ENCODE data around the gene AKAP13.
A peak's percentile ranks its signal among the peaks of the same experiment; 100 is the strongest.
"Not testable (repeated sequence)": the region's sequence is repeated elsewhere in the genome, so short reads cannot be mapped to it uniquely, and the experiment has no call there.

The AKAP13 gene

DNA sequence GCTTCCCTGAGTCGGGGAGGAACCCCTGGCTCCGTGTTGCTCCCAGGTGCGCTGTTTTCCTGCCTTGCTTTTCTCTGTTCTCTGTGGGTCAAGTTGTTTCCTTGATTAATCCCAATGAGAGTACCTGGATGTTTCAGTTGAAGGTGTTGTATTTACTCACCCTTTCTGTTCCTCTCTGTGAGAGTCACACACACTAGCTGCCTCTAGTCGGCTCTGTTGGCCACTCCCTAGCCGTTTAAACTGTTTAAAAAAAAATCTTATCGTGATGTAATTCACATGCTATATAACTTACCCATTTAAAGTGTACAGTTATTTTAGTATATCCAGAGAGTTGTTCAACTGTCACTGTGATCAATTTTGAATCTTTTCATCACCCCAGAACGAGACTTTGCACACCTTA is 74.0 kb downstream of the AKAP13 start:
- no peak for DNase-seq

DNA sequence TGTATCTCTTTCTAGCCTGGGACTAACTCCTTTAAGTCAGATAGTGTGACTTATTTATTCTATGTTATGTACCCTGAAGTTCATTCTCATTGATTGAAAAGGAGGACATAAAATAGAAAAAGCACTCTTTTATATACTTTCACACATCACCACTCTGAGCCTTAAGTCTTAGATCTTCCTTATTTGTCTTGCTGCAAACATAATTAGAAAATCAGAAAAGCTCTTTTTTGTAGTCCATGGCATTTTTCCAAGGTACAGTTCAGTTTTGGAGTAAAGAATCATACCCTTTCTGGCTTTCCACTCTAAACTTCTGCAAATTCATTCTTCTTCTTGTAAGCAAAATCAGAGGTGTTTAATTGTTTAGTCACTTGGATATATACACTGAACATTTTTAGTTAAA is 75.5 kb downstream of the AKAP13 start:
- DNase-seq, result no peak

DNA sequence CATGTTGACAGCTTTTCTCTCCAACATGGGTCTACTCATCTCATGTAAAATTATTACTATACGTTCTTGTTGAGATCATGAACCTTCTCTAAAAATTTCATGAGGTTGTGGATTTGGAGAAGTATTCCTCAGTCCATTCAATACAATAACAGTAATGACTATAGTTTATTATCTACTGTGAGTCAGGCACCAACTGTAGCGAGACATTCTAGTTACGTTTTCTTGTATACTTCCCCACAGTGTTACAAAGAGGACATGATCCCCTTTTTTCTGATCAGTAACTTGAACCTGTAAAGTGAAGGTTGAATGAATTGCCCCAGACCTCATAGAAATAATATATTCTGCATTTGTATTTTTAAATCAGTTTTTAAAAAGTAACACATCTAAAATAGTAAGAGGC is 76.4 kb downstream of the AKAP13 start:
- DNase-seq, result no peak

DNA sequence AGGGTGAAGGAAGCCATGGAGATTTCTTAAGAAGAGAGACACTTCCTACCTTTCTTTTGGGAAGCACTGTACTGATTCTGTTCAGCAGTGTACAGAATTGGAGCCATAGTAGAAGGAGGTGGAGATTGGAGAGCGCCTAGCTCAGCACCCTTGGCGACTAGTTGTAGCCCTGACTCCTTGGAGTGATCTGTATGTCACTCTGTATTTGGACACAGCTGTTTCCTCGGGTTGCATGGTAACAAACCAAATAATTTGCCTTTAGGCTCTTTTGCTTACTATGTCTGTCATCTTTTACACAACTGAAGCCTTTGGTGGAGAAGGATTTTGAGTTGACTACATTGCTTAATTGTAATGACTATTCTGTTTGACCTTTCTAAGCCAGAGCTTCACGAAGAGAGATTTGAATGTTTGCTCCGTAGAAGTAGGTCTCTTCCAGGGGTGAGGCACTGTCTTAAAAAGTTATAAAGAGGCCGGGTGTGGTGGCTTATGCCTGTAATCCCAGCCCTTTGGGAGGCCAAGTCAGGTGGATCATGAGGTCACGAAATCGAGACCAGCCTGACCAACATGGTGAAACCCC is 77.1 kb downstream of the AKAP13 start:
- no peak for DNase-seq

DNA sequence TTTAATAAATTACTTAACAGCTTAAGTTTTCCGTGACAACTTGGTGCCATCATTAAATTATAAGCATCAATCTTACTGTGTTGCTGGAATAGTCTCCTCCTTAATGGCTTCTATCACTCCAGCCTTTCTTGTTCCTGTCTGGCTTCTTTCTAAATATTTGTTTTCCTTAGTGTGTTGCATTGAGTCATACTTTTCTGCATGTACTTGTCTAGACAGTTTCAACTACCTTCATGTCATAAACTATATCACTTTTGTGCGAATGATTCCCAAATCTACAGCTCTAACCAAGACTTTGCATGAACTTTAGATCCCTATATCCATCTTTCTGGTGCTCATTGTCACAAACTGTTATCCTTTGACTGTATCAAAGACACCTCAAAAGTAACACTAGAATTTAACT is 78.4 kb downstream of the AKAP13 start:
- DNase-seq, result no peak

DNA sequence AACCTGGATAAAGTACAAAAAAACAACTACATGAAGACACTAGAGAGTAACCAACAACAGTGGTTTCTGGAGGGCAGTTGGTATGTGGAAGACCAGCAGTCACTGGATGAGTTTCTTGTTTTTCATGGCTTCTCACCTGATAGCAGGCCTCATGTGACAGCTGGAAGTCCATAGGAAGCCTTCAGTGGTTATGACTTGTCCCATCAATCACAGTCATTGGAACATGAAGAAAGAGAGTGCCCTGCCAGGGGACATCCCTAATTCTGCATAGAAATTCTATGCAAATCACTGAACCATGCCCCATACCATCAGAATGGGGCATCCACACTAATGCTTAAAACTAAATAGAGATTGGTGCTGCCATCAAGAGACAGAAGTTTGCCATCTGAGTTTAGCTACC is 81.6 kb downstream of the AKAP13 start:
- no peak for DNase-seq

DNA sequence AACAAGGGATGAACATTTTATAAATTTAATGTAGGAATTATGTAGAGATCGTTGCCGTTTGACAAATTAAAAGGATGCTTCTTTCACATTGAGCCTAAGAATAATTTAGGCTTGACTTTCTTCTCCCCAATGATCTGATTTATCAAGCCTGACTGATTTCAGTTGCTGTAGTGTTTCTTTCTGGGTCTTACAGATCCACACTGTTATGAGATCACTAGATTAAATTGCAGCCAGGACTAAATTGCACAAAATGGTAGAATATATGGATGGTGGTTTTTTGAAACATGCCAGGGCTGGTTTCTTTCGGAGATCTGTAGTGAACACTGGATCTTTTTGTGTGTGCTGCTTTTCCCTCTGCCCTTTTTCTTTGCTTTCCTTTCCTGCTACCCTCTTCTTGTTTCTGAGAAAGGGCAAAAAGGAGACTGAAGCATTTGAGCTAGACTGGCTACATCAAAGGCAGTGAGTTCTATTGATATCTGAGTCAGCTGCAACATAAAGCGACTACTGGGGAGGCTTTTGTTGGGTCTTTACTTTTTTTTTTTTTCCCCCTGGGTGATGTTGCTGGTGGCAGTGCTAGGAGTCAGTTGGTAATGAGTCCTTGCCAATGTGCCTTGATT is 83.0 kb downstream of the AKAP13 start:
- DNase-seq, result no peak

DNA sequence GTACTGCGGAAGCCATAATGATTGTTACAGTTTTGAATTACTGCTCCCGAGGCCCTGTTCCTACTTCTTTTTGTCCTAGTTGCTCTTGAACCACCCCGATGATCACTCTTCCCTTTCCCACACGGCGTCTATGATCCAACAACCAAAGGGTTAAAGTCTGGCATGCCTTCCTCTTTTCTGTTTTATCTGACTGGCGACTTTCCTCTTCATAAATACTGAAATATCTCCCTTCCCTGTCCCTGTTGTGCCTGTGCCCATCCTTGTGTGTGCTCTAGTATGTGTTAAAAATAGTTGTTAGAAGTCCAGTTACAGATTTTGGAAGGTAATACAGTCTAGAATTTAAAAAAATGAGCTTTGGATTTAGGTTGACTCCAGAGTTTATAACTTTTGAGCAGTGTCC is 83.6 kb downstream of the AKAP13 start:
- no peak for DNase-seq

DNA sequence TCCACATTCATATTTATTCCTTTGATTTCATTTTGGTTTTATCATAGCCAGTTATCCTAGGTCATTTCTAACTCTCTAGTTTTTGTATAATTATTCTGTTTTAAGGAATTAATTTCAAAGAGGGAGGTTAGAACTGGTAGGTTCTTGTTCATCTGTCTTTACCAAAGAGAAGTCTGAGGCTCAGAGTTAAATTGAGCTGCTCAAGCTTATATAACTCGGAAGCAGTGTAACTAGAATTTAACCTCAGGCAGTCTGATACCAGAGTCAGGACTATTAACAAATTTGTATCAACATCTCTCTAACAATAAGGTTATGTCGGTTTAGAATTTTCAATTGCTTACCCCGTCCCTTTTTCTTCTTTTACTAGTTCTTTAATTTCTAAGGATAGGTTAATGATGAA is 84.1 kb downstream of the AKAP13 start:
- no peak for DNase-seq

DNA sequence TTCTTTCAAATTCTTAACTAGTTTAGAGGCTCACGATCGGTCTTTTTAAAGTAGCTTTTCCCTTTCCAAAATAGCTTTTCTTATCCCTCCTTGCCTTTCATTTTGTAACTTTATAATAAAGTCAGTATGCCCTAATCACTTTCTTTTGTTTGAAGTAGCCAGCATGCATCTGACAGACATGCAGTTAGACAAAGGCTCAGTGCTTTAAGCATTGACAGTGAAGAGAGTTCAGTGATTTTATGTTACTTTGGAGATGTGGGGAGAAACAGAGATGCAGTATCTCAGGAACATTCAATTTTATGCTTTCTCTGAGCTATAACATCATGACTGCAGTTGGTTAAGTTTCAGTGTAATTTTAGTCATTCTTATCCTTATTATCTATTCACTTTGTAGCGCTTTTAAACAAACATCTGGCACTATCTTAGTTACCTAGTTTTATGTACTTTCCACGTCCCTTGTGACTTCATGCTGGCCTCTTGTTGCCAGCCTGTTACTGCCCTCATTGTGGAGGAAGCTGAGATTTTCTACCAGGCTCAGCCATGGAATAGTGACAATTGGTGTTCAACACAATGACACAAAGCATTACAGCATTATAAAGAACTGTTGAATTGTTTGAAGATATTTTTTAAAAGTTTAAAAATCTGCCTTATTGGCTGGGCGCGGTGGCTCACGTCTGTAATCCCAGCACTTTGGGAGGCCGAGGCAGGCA is 90.3 kb downstream of the AKAP13 start:
- DNase-seq, result no peak

DNA sequence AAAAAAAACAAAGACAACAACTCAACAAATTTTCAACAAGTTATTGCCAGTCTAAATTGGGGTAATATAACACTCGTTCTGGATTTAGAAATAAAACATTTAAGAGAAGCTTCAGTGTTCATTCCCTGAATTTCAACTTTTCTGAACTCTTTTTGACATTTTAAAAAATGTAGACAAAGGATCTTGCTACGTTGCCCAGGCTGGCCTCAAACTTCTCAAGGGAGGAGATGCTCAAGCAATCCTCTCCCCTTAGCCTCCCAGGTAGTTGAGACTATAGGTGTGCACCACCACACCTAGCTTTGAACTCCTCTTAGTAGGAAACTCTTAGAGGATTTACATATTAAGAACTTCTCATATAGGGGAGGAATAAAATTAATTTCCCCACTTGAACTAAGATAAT is 91.9 kb downstream of the AKAP13 start:
- DNase-seq, result no peak

DNA sequence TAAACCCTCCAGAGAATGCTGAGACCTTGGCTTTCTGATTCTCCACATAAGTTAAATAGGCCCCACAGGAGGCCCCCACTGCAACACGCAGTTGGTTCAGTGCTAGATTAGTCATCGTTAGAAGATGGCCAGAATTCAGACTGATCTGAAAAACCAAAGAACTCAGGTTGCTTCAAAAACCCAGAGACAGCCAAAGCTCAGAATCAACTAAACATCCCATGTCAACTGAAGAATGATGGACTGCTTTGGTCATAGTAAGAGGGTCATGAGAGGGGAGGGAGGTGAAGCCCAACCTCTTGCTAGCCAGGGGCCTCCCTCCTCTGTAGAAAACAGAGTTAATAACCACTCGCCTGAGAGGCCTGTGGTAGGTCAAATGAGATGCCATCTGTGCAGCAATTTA is 93.1 kb downstream of the AKAP13 start:
- DNase-seq, result peak; percentile 64

DNA sequence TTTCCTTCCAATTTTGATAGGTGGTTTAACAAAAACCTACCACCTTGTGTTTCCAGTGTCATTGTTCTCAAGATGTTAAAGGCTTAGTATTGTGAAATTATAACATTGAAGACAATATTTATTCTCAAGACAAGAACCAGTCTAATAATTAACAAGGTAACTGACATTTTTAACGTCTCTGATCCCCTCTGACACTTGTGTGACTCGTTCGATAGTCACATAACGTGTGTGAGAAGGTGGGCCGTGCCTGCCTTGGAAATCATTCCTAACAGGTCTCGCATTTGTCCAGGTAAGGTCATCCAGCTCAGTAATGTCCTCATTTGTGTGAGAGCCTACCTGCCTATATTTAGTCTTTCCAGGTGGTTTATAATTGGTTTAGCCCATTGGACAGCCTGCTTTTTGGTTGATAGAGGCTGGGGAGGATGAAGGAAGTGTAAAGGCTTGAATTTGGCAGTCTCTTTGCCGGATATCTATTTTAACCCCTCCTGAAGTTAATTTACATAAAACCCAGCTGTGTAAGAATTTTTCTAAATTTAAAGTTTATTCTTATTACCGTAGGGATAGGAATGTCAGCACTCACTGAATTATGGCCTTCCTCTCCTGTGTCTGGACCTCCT is 94.4 kb downstream of the AKAP13 start:
- DNase-seq, result no peak

DNA sequence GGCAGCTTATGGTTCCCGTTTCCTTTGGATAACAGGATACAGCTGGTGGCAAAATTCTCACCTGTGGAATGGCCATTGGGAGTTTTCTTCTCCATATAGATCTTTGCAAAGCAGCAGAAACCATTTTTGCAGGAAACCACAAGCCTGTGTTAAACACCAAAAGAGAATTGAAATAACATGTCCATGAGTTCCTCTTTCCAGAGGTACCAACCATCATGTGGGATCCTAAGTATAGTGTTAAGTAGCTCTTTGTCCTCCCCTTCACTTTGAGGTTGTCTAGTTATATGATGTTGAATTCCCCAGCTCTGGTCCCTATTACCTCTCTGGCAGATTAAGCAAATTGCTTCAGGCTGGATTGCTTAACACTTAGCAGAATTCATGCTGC is 94.9 kb downstream of the AKAP13 start:
- DNase-seq, result no peak

DNA sequence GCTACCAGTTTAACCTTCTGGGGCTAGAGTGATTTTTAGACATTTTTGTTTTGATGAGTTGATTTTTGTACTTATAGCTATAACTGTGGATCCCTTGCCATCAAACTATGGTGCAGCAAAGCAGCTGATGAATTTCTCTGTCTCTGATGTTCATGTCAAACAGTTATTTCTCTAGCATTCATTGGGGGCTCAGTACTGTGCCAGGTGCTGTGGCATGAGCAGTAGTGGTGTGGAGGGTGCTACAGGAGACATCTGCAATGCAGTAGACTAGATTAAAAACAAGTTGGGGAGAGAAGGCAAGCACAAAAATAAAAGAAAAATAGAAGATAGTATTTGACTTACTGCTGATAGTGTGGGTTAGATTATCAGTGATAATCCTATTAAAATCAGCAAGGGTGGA is 95.3 kb downstream of the AKAP13 start:
- no peak for DNase-seq

DNA sequence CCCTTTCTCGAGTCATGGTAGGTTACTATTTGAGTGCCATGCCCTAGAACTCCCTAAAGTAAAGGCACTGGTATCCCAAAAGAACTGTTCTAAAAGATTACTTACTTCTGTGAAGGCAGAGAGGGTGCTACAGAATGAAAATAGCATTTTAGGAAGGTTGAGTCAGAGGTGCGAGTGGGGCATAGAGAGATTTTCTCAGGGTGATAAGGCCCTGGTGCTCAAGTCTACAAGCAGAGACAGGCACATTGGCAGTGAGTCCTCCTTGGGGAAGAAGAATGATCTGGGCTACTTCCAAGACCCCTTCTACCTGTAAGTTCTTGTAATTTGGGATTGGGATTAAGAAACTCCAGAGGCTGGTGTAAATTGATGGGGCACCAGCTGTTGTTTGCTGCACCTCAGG is 96.7 kb downstream of the AKAP13 start:
- DNase-seq, result no peak

DNA sequence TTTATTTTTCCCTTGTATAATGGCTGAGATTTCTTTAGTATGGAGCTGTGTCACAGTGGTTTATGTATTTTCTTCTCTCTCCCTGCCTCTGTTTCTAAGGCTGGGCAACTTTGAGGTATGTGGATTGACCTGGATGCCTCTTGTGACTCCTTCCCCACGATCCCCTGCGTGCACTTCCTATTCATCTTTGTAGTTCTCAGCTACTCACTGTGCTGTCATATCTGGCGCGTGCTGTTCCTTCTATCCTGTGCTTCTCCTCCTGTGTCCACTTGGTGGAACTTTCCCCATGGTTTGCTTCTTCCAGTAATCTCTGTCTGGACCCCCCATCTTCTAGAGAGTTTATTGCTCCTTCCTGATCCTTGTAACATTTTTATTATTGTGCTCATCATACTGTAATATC is 97.3 kb downstream of the AKAP13 start:
- no peak for DNase-seq

DNA sequence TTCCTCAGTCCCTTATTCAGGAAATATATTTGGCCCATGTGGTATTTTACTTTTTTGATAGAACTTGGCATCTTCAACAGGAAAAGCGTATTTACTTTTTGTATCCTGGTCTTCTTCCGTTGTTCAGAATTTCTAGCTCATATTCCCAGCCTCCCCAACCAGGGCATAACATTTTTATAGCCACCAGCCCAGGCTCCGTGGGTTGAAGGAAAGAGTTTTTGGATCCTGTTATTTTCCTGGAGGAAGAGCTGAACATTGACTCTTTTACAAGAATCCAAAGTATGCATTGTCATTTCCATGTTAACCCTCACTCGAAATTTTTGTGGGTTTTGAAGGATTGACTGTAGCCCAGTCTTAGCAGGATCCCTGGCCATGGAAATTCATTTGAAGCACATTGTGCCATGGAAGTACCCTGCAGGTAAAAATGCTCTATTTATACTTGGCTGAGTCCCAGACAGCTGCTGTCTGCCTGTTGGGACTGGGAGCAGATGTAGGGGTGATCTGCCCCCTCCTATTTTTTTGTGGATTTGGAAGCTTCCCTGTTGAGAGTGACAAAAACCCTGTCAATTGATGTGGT is 98.8 kb downstream of the AKAP13 start:
- DNase-seq, result no peak

DNA sequence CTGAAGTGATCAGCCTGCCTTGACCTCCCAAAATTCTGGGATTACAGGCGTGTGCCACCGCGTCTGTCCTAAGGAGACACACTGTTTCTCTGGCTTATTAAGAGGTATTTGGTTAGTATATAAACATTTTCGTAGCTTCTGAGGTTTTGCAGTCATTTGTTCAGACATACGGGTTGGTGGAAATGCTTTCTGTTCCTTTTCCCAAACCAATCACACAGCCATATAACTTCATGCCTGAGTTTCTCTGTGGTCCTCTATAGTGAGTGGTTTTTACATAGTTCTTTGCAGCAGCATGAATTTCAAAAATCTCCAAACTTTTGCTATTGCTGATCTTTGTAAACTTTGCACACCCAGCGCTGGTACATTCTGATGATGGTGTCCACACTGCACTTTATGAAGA is 100.5 kb downstream of the AKAP13 start:
- no peak for DNase-seq

DNA sequence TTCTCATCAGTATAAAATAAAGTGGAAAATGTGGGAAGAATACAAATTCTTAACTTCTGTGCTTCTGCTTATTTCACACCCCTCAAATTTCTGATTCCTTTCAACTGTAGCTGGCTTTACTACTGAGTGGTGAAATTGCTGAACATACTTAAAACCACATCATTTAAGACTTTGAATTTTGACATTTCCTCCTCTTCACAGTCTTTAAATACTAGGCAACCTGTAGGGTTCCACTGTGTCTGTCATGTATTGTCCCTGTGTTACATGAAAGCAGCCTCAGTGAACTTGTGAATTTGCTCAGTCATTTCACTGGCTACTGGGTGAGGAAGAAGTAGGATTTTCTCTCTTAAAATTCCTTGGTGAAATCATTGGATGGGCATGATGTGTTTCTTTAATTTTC is 101.1 kb downstream of the AKAP13 start:
- not testable (repeated sequence) for DNase-seq

DNA sequence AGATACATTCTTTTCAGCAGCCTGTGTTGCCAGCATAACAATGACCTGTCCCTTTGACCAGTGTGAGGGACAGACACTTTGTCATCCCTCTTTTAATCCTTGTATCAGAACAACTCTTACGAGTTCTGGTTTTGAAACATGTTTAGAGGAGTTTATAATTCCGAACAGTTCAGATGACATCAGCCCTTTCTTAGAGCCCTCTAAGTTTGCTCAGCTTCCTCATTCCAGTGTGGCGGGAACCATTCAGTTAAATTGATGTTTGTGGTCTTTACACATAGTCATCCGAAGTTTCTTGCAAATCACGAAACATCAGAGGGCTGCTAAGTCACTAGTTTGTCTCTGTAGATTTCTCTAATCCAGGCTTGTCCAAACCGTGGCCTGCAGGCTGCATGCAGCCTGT is 102.5 kb downstream of the AKAP13 start:
- no peak for DNase-seq

DNA sequence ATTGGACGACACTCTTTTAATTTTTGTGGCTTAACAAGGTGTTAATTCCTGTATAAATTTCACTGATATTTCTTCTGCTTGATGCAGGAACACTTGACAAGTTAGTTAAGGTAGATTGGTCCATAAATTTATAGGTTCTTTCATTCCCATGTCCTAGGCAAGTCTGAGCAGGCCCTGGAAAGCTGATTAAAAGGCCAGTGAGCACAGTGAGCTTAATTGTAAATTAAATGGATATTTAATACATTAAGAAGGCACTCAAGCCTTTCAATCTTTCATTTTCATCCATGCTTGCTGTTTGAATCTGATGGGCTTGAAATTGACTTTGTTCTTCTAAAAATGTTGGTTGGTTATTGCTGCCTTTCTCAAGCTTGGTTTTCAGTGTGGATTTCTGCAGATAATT is 103.6 kb downstream of the AKAP13 start:
- DNase-seq, result not testable (repeated sequence)

DNA sequence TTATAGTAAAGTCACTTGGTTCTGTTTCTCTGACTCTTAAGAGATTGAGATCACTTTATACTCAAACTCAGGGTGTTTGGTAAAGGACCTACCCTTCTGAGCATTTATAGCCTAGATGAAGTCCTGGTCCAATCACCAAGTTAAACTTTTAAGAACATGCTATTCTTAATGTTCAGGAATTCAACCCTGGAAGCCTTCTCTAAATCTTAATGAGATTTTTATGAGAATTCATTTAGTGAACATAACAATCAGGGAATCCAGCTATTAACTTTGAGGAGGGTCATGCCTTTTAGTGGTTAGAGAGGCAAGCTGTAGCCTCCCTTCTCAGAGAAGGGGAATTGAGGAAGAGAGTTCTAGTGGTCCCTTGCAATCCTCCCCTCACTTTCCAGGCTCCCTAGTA is 104.5 kb downstream of the AKAP13 start:
- DNase-seq, result not testable (repeated sequence)

DNA sequence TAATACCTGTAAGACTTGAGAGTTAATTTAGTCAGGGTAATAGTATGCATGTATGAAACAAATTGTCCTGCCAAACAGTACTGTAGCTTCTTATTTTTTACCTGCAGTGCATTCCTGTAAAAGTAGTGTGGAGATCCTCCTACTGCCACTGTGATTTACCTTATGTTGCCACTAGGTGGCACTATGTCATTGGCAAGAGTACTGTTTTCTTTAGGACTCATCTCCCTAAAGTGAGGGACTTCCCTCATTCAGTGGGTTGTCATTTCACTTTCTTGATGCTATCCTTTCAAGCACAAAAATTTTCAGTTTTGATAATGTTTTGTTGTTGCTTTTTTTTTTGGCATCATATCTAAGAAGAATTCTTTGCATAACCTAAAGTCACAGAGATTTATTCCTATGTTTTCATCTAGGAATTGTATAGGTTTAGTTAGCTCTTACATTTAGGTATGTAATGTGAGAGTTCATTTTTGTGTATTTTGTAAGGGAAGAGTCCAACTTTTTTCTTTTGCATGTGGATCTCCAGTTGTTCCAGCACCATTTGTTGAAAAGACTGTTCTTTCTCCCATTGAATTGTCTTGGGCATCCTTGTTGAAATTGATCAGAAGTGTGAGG is 105.7 kb downstream of the AKAP13 start:
- peak; percentile 72 for DNase-seq
